Effector memory CD4-positive, alpha-beta T cell (primary cell): Measurements from ENCODE around the gene CD55.

Experiments used
- DNase-seq, 3 donors: peaks; one replicate each; pipeline ENCODE4 v3.0.0-alpha.2; 2020
- H3K27ac ChIP-seq: 2 replicates; pipeline ENCODE4 v1.7.0; 2013; ENCODE audit warnings: mild to moderate bottlenecking, low read length, moderate library complexity; ENCODE audit not compliant: insufficient read depth, poor library complexity, severe bottlenecking
- H3K27me3 ChIP-seq: replicated peaks from 2 replicates; pipeline ENCODE4 v1.7.0; 2013; ENCODE audit warnings: mild to moderate bottlenecking, low read length; ENCODE audit not compliant: insufficient read depth, control insufficient read depth, poor library complexity, severe bottlenecking
- H3K36me3 ChIP-seq: 2 replicates; pipeline ENCODE4 v1.7.0; 2013; ENCODE audit warnings: mild to moderate bottlenecking, low read length, moderate library complexity; ENCODE audit not compliant: control insufficient read depth, insufficient read depth
- H3K4me1 ChIP-seq: 2 replicates; pipeline ENCODE4 v1.7.0; 2013; ENCODE audit warnings: low read length, mild to moderate bottlenecking; ENCODE audit not compliant: control insufficient read depth, insufficient read depth, poor library complexity, severe bottlenecking
- H3K4me3 ChIP-seq: 2 replicates; pipeline ENCODE4 v1.7.0; 2013; ENCODE audit warnings: low read length, low read depth, mild to moderate bottlenecking; ENCODE audit not compliant: insufficient read depth, poor library complexity, severe bottlenecking
- H3K9me3 ChIP-seq: 2 replicates; pipeline ENCODE4 v1.7.0; 2013; ENCODE audit warnings: mild to moderate bottlenecking, low read length, moderate library complexity; ENCODE audit not compliant: control insufficient read depth

The CD55 gene

DNA sequence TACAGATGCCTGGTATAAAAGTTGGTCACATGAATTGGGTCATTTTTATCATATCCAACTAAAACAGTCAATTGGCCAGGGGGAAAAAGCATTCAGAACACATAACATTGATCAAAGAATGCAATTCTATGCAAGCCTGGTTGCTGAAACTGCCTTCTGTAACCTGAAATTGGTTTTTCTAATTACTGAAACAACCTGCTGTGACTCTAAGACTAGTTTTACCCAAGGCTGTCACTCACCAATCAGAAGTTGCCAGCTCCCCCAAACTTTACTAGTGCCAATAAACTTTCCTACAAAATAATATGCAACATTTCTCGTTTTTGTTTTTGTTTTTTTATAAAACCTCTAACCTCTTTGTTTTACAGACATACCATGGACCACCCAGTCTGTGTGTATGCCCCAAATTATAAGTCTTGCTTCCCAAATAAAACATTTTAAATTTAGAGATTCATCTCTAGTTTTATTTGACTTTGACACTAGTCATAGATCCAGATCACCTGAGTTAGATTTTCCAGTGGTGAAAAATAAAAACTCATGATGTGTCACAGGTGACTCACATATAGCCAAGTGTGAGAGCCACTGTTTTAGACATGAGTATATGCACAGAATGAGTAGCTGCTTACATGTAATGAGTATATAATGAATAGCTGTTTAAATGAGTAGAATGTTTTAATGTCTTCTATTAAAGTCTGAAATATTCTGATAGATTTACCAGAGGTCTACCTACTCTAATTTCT, 68.4 kb downstream of the CD55 start:
- Histone ChIP-seq H3K27ac (no peak overlapping the region), H3K9me3 (no peaks in the 10 kb centered on the region), H3K27me3 (no peaks in the 10 kb centered on the region), H3K4me3 (no peak overlapping the region), H3K4me1 (no peaks in the 10 kb centered on the region), H3K36me3 (no peaks in the 10 kb centered on the region)
- no peak for DNase-seq

DNA sequence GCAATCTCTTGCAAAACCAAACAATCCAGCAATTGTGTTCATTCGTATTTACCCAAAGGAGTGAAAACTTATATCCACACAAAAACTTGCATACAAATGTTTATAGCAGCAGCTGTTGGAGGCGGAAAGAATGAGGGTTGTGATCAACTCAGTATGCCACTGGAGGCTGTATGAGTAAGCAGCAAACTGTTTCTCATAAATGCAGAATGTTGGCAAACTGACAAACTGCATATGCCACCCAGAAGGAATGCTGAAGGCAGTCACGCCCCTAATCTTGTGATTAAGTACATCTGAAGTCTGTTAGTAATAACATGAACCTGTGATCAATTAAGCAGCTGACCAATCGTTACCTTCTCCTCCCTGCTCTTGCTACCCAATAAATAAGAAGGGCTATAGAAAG, 72.1 kb downstream of the CD55 start:
- Histone ChIP-seq H3K4me1 (no peaks in the 10 kb centered on the region), H3K36me3 (no peaks in the 10 kb centered on the region), H3K27me3 (no peaks in the 10 kb centered on the region), H3K9me3 (no peaks in the 10 kb centered on the region), H3K4me3 (no peak overlapping the region), H3K27ac (no peak overlapping the region)
- DNase-seq, result no peak

DNA sequence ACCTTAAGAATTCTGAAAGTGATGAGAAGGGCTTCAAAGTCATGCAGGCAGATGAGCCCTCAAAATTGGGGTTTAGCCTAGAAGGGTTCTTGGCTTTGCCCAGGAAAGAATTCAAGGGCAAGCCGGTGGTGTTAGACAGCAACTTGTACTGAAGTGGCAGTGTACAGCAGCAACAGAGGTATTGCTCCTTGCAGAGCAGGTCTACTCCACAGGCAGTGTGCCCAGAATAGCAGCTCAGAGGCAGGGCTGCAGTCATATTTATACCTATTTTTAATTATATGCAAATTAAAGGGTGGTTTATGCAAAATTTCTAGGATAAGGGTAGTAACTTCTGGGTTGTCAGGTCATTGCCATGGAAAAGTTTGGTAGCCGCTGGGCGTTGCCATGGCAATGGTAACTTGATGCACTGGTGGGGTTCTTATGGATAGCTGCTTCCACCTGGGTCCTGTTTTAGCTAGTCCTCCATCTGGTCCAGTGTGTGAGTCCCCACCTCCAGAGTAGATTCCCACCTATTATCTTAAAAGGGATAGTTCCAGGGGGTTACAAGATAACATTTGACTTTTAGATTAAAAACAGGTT, 74.8 kb downstream of the CD55 start:
- H3K4me3 ChIP-seq, result no peak overlapping the region

DNA sequence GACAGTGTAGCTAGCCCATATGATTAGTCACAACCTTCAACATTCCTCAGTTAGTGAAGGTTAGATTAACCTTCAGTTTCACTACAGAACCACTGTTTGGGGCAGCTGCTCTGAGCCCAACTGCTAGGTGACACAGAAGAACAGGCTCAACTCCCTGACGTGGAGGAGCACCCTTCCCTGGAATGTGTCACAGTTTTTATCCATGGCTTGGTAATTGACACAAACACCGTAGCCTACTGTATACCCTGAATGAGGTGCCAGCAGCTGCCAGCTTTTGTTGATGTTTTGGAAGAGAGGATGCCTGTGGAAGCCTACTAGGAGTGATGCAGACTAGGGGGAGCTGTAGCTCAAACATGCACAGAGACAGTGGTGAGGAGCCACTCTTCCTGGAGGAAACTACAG, 76.0 kb downstream of the CD55 start:
- Histone ChIP-seq H3K27ac (no peak overlapping the region), H3K4me3 (no peak overlapping the region), H3K27me3 (no peaks in the 10 kb centered on the region), H3K4me1 (no peaks in the 10 kb centered on the region), H3K36me3 (no peaks in the 10 kb centered on the region), H3K9me3 (no peaks in the 10 kb centered on the region)
- no peak for DNase-seq

More for the DNA sequence above, 74.8 kb downstream of the CD55 start:
- no peaks in the 10 kb centered on the region for H3K4me1 ChIP-seq
- H3K27me3 ChIP-seq, result no peaks in the 10 kb centered on the region
- no peak overlapping the region for H3K27ac ChIP-seq
- no peaks in the 10 kb centered on the region for H3K9me3 ChIP-seq
- no peaks in the 10 kb centered on the region for H3K36me3 ChIP-seq
- no peak for DNase-seq

DNA sequence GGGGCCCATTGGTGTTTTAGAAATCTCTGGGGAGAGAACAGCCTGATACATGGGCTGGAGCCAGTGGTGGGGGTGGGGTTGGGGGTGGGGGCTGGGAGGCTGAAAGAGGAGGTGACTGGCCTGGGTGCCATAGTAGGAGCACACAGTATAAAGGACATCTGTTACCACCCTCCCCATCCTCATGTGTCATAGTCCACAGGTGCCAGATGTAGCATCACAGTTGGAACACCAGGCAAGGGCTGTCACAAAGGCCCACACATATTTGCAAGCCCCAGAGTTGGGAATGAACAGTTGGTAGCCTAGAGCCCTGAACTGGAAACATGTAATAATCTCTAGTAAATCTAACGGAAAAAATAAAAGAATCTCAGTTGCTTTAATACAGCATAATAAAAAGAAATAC, 77.5 kb downstream of the CD55 start:
- Histone ChIP-seq H3K9me3 (no peaks in the 10 kb centered on the region), H3K4me1 (no peaks in the 10 kb centered on the region), H3K27ac (no peak overlapping the region), H3K27me3 (no peaks in the 10 kb centered on the region), H3K4me3 (no peak overlapping the region), H3K36me3 (no peaks in the 10 kb centered on the region)
- no peak for DNase-seq

DNA sequence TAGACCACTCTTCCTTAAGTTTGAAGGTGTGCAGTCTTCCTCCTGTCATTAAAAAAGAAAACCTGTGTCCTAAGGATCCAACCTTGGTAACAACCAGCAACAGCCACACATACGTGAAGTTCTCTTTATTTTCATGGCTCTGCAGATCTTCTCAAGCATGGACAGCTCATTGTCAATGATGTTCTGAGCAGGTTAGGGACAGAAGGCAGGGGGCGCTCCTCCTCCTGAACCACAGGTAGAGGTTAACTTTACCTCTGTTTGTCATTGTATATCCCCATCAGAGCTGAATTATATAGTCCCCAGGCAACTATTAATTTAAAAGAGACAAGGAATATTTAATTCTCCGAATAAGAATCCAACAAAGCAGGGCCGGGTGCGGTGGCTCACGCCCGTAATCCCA, 80.1 kb downstream of the CD55 start:
- Histone ChIP-seq H3K27me3 (no peaks in the 10 kb centered on the region), H3K27ac (no peak overlapping the region), H3K4me3 (no peak overlapping the region), H3K36me3 (no peaks in the 10 kb centered on the region), H3K4me1 (no peaks in the 10 kb centered on the region), H3K9me3 (no peaks in the 10 kb centered on the region)
- DNase-seq, result no peak

DNA sequence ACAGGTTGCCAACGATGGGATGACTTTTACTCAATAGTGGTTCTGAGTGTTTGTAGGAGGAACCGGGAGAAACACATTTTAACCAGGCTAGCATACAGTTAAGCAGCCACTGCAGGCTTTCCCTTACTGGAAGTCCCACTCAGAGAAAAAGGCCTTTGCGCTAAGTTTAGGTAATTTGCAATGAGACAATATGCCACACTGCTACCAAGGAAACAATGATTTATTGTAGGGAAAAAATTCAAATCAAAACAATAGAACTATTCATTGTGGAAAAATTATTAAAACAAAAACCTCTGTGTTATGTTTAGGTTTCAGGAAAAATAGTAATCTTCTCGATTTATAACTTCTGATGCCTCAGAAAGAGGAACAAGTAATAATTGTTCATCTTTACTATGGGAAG, 81.3 kb downstream of the CD55 start:
- H3K36me3 ChIP-seq, result no peaks in the 10 kb centered on the region
- no peak overlapping the region for H3K4me3 ChIP-seq
- no peaks in the 10 kb centered on the region for H3K27me3 ChIP-seq
- H3K4me1 ChIP-seq, result no peaks in the 10 kb centered on the region
- no peaks in the 10 kb centered on the region for H3K9me3 ChIP-seq
- no peak overlapping the region for H3K27ac ChIP-seq
- no peak for DNase-seq

DNA sequence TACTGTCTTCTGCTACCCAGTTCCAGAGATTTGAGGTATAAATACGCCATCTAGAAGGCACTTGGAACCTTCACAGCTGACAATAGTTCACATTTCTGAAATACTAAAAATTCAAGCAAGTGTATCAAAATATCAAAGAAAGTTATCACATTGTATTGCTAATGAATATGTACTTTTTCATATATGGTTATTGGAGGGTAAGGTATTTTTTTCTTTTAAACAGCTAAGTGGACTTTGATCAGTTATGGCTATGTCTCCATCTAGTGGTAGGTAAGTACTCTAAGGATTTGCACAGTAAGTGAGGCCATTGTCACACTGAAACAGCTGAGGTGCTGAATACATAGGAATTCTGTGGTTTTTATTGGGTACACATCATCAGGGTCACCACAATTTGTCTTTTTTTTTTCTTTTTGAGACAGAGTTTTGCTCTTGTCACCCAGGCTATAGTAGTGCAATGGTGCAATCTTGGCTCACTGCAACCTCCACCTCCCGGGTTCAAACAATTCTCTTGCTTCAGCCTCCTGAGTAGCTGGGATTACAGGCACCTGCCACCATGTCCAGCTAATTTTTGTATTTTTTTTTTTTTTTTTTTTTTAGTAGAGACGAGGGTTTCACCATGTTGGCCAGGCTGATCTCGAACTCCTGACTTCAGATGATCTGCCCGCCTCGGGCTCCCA, 83.5 kb downstream of the CD55 start:
- H3K27me3 ChIP-seq, result no peaks in the 10 kb centered on the region
- no peaks in the 10 kb centered on the region for H3K9me3 ChIP-seq
- no peak overlapping the region for H3K4me3 ChIP-seq
- no peaks in the 10 kb centered on the region for H3K4me1 ChIP-seq
- H3K27ac ChIP-seq, result no peak overlapping the region
- DNase-seq, result no peak
- H3K36me3 ChIP-seq, result no peaks in the 10 kb centered on the region

DNA sequence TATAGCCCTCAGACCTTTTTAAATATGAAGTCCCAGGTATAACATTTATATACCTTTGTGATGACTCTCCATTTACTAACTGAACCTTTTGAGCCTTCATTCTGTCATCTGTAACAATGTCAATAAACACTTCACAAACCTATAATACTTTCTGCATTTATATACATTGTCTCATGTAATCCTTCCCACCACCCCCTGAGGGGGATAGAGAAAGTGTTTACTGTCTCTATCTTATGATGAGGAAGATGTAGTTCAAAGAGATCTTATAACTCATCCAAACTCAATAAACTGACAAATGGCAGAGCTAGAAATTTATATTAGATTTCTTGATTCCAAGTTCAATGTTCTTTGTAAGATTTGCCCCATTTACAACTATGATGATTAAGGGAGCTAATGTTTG, 84.3 kb downstream of the CD55 start:
- Histone ChIP-seq H3K27ac (no peak overlapping the region), H3K36me3 (no peaks in the 10 kb centered on the region), H3K9me3 (no peaks in the 10 kb centered on the region), H3K4me1 (no peaks in the 10 kb centered on the region), H3K4me3 (no peak overlapping the region), H3K27me3 (no peaks in the 10 kb centered on the region)
- DNase-seq, result no peak

DNA sequence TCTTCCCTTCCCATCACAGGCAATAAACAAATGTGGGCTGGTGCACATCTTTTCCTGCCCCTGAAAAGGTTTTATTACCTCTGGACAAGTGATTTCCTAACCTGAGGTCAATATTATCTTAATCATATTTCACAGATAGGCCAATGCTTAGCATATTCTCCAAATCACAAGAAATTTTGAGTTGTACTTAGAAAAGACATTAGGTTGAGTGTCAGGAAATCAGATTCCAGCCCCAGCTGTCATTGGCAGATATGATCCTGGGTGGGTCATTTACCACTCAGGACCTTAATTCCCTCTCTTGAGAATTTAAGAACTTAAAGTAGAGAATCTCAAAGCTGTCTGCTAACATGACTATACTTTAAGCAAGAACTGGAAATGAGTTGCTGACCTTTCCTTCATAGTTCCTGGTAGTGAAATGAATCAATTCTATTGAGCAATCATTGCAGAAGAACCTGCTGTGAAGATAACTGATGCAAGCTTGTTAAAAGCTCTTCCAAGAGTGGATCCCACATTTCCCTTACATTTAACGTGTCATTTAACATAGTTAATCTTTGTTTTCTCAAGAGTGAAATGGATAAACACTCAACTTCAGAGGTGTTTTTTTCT, 86.3 kb downstream of the CD55 start:
- DNase-seq, result no peak
- H3K27me3 ChIP-seq, result no peaks in the 10 kb centered on the region
- H3K4me1 ChIP-seq, result no peaks in the 10 kb centered on the region
- H3K9me3 ChIP-seq, result no peaks in the 10 kb centered on the region
- no peaks in the 10 kb centered on the region for H3K36me3 ChIP-seq
- no peak overlapping the region for H3K4me3 ChIP-seq
- H3K27ac ChIP-seq, result no peak overlapping the region
